Bronchial epithelial cell (primary cell): ENCODE data around the gene CFAP210. TPM values are rescaled to one million over a fixed set of nuclear protein-coding genes. Genes with fewer than 3 reads are reported as not detected.

Experiments
- DNase-seq: peaks from one replicate; pipeline ENCODE4 v3.0.0-alpha.2; 2010; ENCODE audit warnings: low read depth
- FAIRE-seq: peaks from 2 replicates; lab custom pipeline; 2011; peaks lifted over from hg19 to GRCh38; lab: Jason Lieb, UNC
- H3K27me3 ChIP-seq: 2 replicates; pipeline ENCODE4 v1.5.1; 2011; ENCODE audit warnings: low read length; ENCODE audit not compliant: control insufficient read depth, insufficient read depth
- H3K36me3 ChIP-seq: 2 replicates; pipeline ENCODE4 v1.5.1; 2011; ENCODE audit warnings: low read length; ENCODE audit not compliant: control insufficient read depth, insufficient read depth
- H3K4me3 ChIP-seq: 2 replicates; pipeline ENCODE4 v1.5.1; 2011; ENCODE audit warnings: mild to moderate bottlenecking, low read depth, low read length, control low read depth
- CTCF ChIP-seq: IDR thresholded peaks from 2 replicates; pipeline ENCODE4 v1.5.1; 2011; ENCODE audit warnings: mild to moderate bottlenecking, moderate library complexity, low read length, control low read depth, inconsistent platforms; ENCODE audit not compliant: insufficient read depth, severe bottlenecking
- total RNA-seq: library from RNA; depleted of rRNA; stranded (reverse); fragments of >200 nt; gene quantifications from 2 replicates; pipeline ENCODE4 v1.2.1, GENCODE V29; 2014

CFAP210 gene
- total RNA-seq, 1 donor from 2014 or later = not detected

- TF ChIP-seq CTCF = no peak
- no peaks in the 10 kb centered on the region for H3K36me3 ChIP-seq
- FAIRE-seq (no peak), DNase-seq (peak; percentile 32)
- no peak overlapping the region for H3K4me3 ChIP-seq
- no peaks in the 10 kb centered on the region for H3K27me3 ChIP-seq
These were observed 24.0 kb downstream of the CFAP210 start for GRCh38 chr2:169670215-169670651.

GRCh38 chr2:169667583-169667982 is 26.6 kb downstream of the CFAP210 start:
- Histone ChIP-seq H3K36me3 (no peaks in the 10 kb centered on the region), H3K4me3 (no peak overlapping the region), H3K27me3 (no peaks in the 10 kb centered on the region)
- no peak for FAIRE-seq
- no peak for DNase-seq
- TF ChIP-seq CTCF = no peak

- FAIRE-seq (no peak), DNase-seq (no peak)
- no peak overlapping the region for H3K4me3 ChIP-seq
- no peak for TF ChIP-seq CTCF
- no peaks in the 10 kb centered on the region for H3K27me3 ChIP-seq
- no peaks in the 10 kb centered on the region for H3K36me3 ChIP-seq
These were observed 29.0 kb downstream of the CFAP210 start for GRCh38 chr2:169664978-169665930.

GRCh38 chr2:169664600-169664977 is 29.6 kb downstream of the CFAP210 start:
- FAIRE-seq (no peak), DNase-seq (no peak)
- Histone ChIP-seq H3K27me3 (no peaks in the 10 kb centered on the region), H3K36me3 (no peaks in the 10 kb centered on the region), H3K4me3 (no peak overlapping the region)
- TF ChIP-seq CTCF = no peak

GRCh38 chr2:169663247-169663646 is 31.0 kb downstream of the CFAP210 start:
- no peak for TF ChIP-seq CTCF
- H3K27me3 ChIP-seq = no peaks in the 10 kb centered on the region
- DNase-seq = no peak
- no peak overlapping the region for H3K4me3 ChIP-seq
- no peak for FAIRE-seq
- H3K36me3 ChIP-seq = no peaks in the 10 kb centered on the region

GRCh38 chr2:169662744-169663143 is 31.5 kb downstream of the CFAP210 start:
- TF ChIP-seq CTCF = no peak
- no peak for FAIRE-seq
- Histone ChIP-seq H3K4me3 (no peak overlapping the region), H3K27me3 (no peaks in the 10 kb centered on the region), H3K36me3 (no peaks in the 10 kb centered on the region)
- DNase-seq = no peak
